GM12892 (cell line): ENCODE data around the gene MRLN.
"Not testable (repeated sequence)": the region's sequence is repeated elsewhere in the genome, so short reads cannot be mapped to it uniquely, and the experiment has no call there.

Experiments used
- DNase-seq: peaks from one replicate; pipeline ENCODE4 v3.0.0; 2011; ENCODE audit not compliant: insufficient read length
- FAIRE-seq: peaks from 2 replicates; lab custom pipeline; 2011; peaks lifted over from hg19 to GRCh38; lab: Jason Lieb, UNC
- POLR2A ChIP-seq: IDR thresholded peaks from 2 replicates; pipeline ENCODE4 v1.6.1; 2011; ENCODE audit warnings: low read depth, low read length, control low read depth
- POLR2AphosphoS5 ChIP-seq: IDR thresholded peaks from 2 replicates; pipeline ENCODE4 v1.6.1; 2011; ENCODE audit warnings: low read depth, low read length, control low read depth
- TAF1 ChIP-seq: IDR thresholded peaks from 2 replicates; pipeline ENCODE4 v1.6.1; 2011; ENCODE audit warnings: low read depth, mild to moderate bottlenecking, control low read depth, low read length, borderline replicate concordance

The MRLN gene

GRCh38 chr10:59773088-59773487, 19.8 kb upstream of the MRLN start:
- DNase-seq (no peak), FAIRE-seq (no peak)
- TF ChIP-seq POLR2AphosphoS5 (no peak), POLR2A (no peak), TAF1 (no peak)

- FAIRE-seq = no peak
- no peak for DNase-seq
- TF ChIP-seq POLR2A (no peak), TAF1 (no peak), POLR2AphosphoS5 (no peak)
These were observed 18.0 kb upstream of the MRLN start for GRCh38 chr10:59771162-59771807.

GRCh38 chr10:59770689-59771088, 17.4 kb upstream of the MRLN start:
- TF ChIP-seq POLR2AphosphoS5 (no peak), POLR2A (no peak), TAF1 (no peak)
- no peak for FAIRE-seq
- DNase-seq = no peak

- no peak for TF ChIP-seq POLR2A
- TF ChIP-seq POLR2AphosphoS5 = no peak
- no peak for TF ChIP-seq TAF1
- DNase-seq (no peak), FAIRE-seq (no peak)
These were observed 9.2 kb upstream of the MRLN start for GRCh38 chr10:59762505-59762904.

GRCh38 chr10:59757966-59758365, 4.7 kb upstream of the MRLN start:
- no peak for FAIRE-seq
- DNase-seq = no peak
- TF ChIP-seq POLR2AphosphoS5 = no peak
- no peak for TF ChIP-seq POLR2A
- no peak for TF ChIP-seq TAF1

- FAIRE-seq (no peak), DNase-seq (no peak)
- TF ChIP-seq POLR2A (no peak), TAF1 (no peak), POLR2AphosphoS5 (no peak)
These were observed 1.7 kb upstream of the MRLN start for GRCh38 chr10:59754951-59755350.

- DNase-seq (no peak), FAIRE-seq (no peak)
- TF ChIP-seq TAF1 = no peak
- no peak for TF ChIP-seq POLR2A
- no peak for TF ChIP-seq POLR2AphosphoS5
These were observed 846 bp downstream of the MRLN start for GRCh38 chr10:59752278-59752940.

- TF ChIP-seq POLR2AphosphoS5 (no peak), TAF1 (no peak)
- FAIRE-seq = no peak
- DNase-seq = no peak
These were observed 2.9 kb downstream of the MRLN start for GRCh38 chr10:59750155-59750945.

- peak; percentile 4 for DNase-seq
- TF ChIP-seq TAF1 (no peak), POLR2AphosphoS5 (no peak), POLR2A (no peak)
- FAIRE-seq = no peak
These were observed 4.4 kb downstream of the MRLN start for GRCh38 chr10:59748834-59749233.

GRCh38 chr10:59745163-59745650, 8.0 kb downstream of the MRLN start:
- TF ChIP-seq TAF1 (no peak), POLR2AphosphoS5 (no peak), POLR2A (no peak)
- DNase-seq = no peak
- no peak for FAIRE-seq

- FAIRE-seq, DNase-seq: not testable (repeated sequence)
These were observed 8.5 kb downstream of the MRLN start for GRCh38 chr10:59744762-59745161.

GRCh38 chr10:59744156-59744555, 9.1 kb downstream of the MRLN start:
- not testable (repeated sequence) for DNase-seq, FAIRE-seq
